Right lobe of liver (tissue), 4 donors: ENCODE results near the gene THPO.

Experiments used
- POLR2A ChIP-seq: fragments of 450-650 bp; IDR thresholded peaks from one replicate; pipeline ENCODE4 v1.6.1; 2017; ENCODE audit warnings: antibody characterized with exemption, mild to moderate bottlenecking
- TF ChIP-seq, protein P1 (sequence below), 4 donors: fragments of 200-600 bp in 3 of 4; fragments of 450-650 bp in 1 of 4; IDR thresholded peaks; one replicate each; pipeline versions ENCODE4 v1.5.1 to v1.8.0; 2016 to 2022; ENCODE audit warnings: antibody characterized with exemption in 4 of 4, mild to moderate bottlenecking in 2 of 4
- donor health status: DM: no; HTN: no; CAD: no.
- donor health status: DM: no; HTN: no; CAD: no.
- donor health status: DM: no; HTN: yes; CAD: no.

DNA sequence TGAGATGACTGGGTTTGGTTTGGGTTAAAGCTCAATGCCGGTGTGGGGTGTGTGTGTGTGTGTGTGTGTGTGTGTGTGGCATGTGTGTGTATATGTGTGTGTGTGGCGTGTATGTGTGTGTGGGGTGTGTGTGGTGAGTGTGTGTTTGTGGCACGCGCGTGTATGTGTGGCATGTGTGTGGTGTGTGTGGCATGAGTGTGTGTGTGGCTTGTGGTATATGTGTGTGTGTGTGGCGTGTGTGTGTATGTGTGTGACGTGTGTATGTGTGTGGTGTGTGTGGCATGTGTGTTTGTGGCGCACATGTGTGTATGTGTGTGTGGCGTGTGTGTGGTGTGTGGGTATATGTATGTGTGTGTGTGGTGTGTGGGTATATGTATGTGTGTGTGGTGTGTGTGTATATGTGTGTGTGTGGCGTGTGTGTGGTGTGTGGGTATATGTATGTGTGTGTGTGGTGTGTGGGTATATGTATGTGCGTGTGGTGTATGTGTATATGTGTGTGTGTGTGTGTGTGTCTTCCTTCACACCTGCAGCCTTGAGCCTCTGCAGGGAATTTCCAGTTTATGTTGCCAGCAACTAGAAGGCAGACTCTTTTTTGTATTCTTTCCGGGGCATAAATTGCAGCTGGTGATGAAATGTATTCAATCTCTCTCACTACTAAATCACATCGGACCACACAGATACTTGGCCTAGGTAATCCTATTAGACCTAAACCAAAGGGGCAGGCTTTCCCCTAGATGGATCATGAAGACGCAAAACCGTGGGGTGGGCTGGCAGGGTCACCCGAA, 36.6 kb upstream of the THPO start:
- TF ChIP-seq, protein P1, sequence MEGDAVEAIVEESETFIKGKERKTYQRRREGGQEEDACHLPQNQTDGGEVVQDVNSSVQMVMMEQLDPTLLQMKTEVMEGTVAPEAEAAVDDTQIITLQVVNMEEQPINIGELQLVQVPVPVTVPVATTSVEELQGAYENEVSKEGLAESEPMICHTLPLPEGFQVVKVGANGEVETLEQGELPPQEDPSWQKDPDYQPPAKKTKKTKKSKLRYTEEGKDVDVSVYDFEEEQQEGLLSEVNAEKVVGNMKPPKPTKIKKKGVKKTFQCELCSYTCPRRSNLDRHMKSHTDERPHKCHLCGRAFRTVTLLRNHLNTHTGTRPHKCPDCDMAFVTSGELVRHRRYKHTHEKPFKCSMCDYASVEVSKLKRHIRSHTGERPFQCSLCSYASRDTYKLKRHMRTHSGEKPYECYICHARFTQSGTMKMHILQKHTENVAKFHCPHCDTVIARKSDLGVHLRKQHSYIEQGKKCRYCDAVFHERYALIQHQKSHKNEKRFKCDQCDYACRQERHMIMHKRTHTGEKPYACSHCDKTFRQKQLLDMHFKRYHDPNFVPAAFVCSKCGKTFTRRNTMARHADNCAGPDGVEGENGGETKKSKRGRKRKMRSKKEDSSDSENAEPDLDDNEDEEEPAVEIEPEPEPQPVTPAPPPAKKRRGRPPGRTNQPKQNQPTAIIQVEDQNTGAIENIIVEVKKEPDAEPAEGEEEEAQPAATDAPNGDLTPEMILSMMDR (IDR thresholded peaks at IDR 0.05), result no peak
- no peak for TF ChIP-seq POLR2A
